HepG2 (cell line): ENCODE results near the gene COL4A2. TPM values are rescaled to one million over a fixed set of nuclear protein-coding genes. Genes with fewer than 3 reads are reported as not detected.

Source experiments
- ATAC-seq: fragments of 200-7000 bp; cut with Tn5 transposase; 3 replicates; pipeline ENCODE4 v1.9.1; 2020; ENCODE audit warnings: mild to moderate bottlenecking, moderate library complexity
- BruUV-seq: library from RNA; stranded (reverse); fragments of 400-500 nt; replicated peaks from 2 replicates; lab custom pipeline; 2021; lab: Mats Ljungman, UMichigan
- CTCF ChIA-PET: fragments of 300-600 bp; formaldehyde crosslinking; extraction: SDS; loops from one replicate; lab custom pipeline; 2021; ENCODE audit warnings: low total read pairs, inconsistent platforms, low intra/inter-chr PET ratio; lab: Yijun Ruan, JAX
- POLR2A ChIA-PET: fragments of 350-600 bp; sonication (Branson Sonifier 250); formaldehyde crosslinking; loops from one replicate; lab custom pipeline; 2020; ENCODE audit warnings: antibody characterized with exemption, inconsistent platforms; lab: Yijun Ruan, JAX
- DNase-seq: peaks from one replicate; pipeline ENCODE4 v3.0.0-alpha.2; 2015; ENCODE audit warnings: low spot score
- FAIRE-seq: peaks from 3 replicates; lab custom pipeline; 2011; peaks lifted over from hg19 to GRCh38; lab: Jason Lieb, UNC
- H2AFZ ChIP-seq: one replicate; pipeline ENCODE4 v1.6.1; 2011; ENCODE audit warnings: low read length, inconsistent platforms
- H3K27ac ChIP-seq: fragments of 300-600 bp; 3 replicates; pipeline ENCODE4 v1.8.0; 2011; ENCODE audit warnings: mixed run types, mild to moderate bottlenecking, mixed read lengths, low read length, inconsistent platforms; ENCODE audit not compliant: insufficient read depth; ENCODE audit errors: extremely low read length
- H3K27me3 ChIP-seq, 2 experiments: fragments of 200-600 bp in 1 of 2; 2 replicates in 1 of 2; 3 replicates in 1 of 2; pipeline versions ENCODE4 v1.6.0 to v1.8.0; 2011; ENCODE audit warnings: low read length in 2 of 2, mild to moderate bottlenecking in 2 of 2, moderate library complexity in 2 of 2, inconsistent platforms in 1 of 2; ENCODE audit not compliant: insufficient read depth in 2 of 2, control insufficient read depth in 1 of 2
- H3K36me3 ChIP-seq, 2 experiments: fragments of 200-600 bp in 1 of 2; replicated peaks in 1 of 2; 2 replicates in 1 of 2; 3 replicates in 1 of 2; pipeline versions ENCODE4 v1.5.1 to v1.8.0; 2011; ENCODE audit warnings: low read length in 2 of 2, inconsistent platforms in 1 of 2; ENCODE audit not compliant: insufficient read depth in 2 of 2, control insufficient read depth in 1 of 2
- H3K4me1 ChIP-seq: 2 replicates; pipeline ENCODE4 v1.5.1; 2012; ENCODE audit warnings: low read length, inconsistent platforms; ENCODE audit not compliant: insufficient read depth
- H3K4me2 ChIP-seq: 2 replicates; pipeline ENCODE4 v1.6.0; 2011; ENCODE audit warnings: low read depth, low read length, inconsistent platforms
- H3K4me3 ChIP-seq, 3 experiments: fragments of 200-600 bp in 1 of 3; sonication (generic), shearing (Covaris generic) in 1 of 3; replicated peaks in 1 of 3; 2 replicates each; pipeline ENCODE4 v1.5.1; 2011 to 2016; ENCODE audit warnings: low read length in 3 of 3, inconsistent platforms in 2 of 3, low read depth in 2 of 3, mild to moderate bottlenecking in 2 of 3, control low read depth in 1 of 3, mixed read lengths in 1 of 3; ENCODE audit not compliant: insufficient read depth in 1 of 3
- H3K79me2 ChIP-seq: one replicate; pipeline ENCODE4 v1.6.1; 2011; ENCODE audit warnings: low read length, inconsistent platforms; ENCODE audit not compliant: insufficient read depth
- H3K9ac ChIP-seq: 2 replicates; pipeline ENCODE4 v1.6.0; 2011; ENCODE audit warnings: mild to moderate bottlenecking, low read depth, low read length, inconsistent platforms; ENCODE audit not compliant: insufficient read depth
- H3K9me3 ChIP-seq: 2 replicates; pipeline ENCODE4 v1.5.1; 2012; ENCODE audit warnings: mild to moderate bottlenecking, low read length
- H4K20me1 ChIP-seq: 2 replicates; pipeline ENCODE4 v1.6.0; 2011; ENCODE audit warnings: inconsistent platforms, mild to moderate bottlenecking, low read length, moderate library complexity; ENCODE audit not compliant: insufficient read depth
- ASH2L ChIP-seq: fragments of 300-600, 200-600 bp; sonication (generic); IDR thresholded peaks from 2 replicates; pipeline ENCODE4 v1.7.0; 2017; ENCODE audit warnings: low read depth, mild to moderate bottlenecking, moderate library complexity, mixed read lengths, low read length; ENCODE audit not compliant: insufficient read length
- CREM ChIP-seq, 2 experiments: sonication (generic) in 1 of 2; formaldehyde crosslinking in 1 of 2; IDR thresholded peaks; 2 replicates each; pipeline versions ENCODE4 v1.4.0 to v1.6.1; 2016 to 2020; ENCODE audit warnings: antibody characterized with exemption in 1 of 2, mild to moderate bottlenecking in 1 of 2, missing genetic modification reagents in 1 of 2
- NR2C2 ChIP-seq: sonication (generic); formaldehyde crosslinking; IDR thresholded peaks from 2 replicates; pipeline ENCODE4 v1.4.0; 2020; ENCODE audit warnings: missing genetic modification reagents, mild to moderate bottlenecking, moderate library complexity, borderline replicate concordance
- NR2F2 ChIP-seq: IDR thresholded peaks from 2 replicates; pipeline ENCODE4 v1.6.1; 2012; ENCODE audit warnings: low read depth, inconsistent platforms, borderline replicate concordance
- SOX13 ChIP-seq, 3 experiments: fragments of 450-650 bp in 1 of 3; sonication (generic) in 1 of 3; formaldehyde crosslinking in 1 of 3; IDR thresholded peaks in 2 of 3; conservative IDR thresholded peaks in 1 of 3; 2 replicates each; pipeline versions ENCODE4 v1.5.0 to v1.6.1; 2016 to 2020; ENCODE audit warnings: antibody characterized with exemption in 1 of 3, mild to moderate bottlenecking in 1 of 3, missing compliant biosample characterization in 1 of 3, missing genetic modification reagents in 1 of 3, moderate library complexity in 1 of 3
- ZFAT ChIP-seq: sonication (generic); formaldehyde crosslinking; conservative IDR thresholded peaks from 2 replicates; pipeline ENCODE4 v1.8.1; 2023; ENCODE audit warnings: missing genetic modification reagents, inconsistent platforms
- ZNF101 ChIP-seq: sonication (generic); formaldehyde crosslinking; IDR thresholded peaks from 2 replicates; pipeline ENCODE4 v1.4.0; 2020; ENCODE audit warnings: mild to moderate bottlenecking, low read depth, missing genetic modification reagents, borderline replicate concordance
- ZNF280B ChIP-seq: sonication (generic); formaldehyde crosslinking; IDR thresholded peaks from 2 replicates; pipeline ENCODE4 v1.5.0; 2020; ENCODE audit warnings: missing genetic modification reagents, mild to moderate bottlenecking, borderline replicate concordance
- ZNF510 ChIP-seq: sonication (generic); formaldehyde crosslinking; IDR thresholded peaks from 2 replicates; pipeline ENCODE4 v1.4.0; 2020; ENCODE audit warnings: low read depth, mild to moderate bottlenecking, missing genetic modification reagents
- ZNF557 ChIP-seq: sonication (generic); formaldehyde crosslinking; IDR thresholded peaks from 2 replicates; pipeline ENCODE4 v1.4.0; 2020; ENCODE audit warnings: missing genetic modification reagents
- WGBS: methylation state at CpG from one replicate; pipeline ENCODE4 v1.1.6; 2017; ENCODE audit warnings: low lambda C conversion rate; 5-methylcytosine and 5-hydroxymethylcytosine counted together
- in situ Hi-C: cut with HindIII; loops from 2 replicates; pipeline ENCODE4 v1.10.0; 2017; ENCODE audit warnings: low pct_unique_long_range_greater_than_20kb; ENCODE audit not compliant: extremely low pct_ligation_motif_present
- intact Hi-C: fragments of 100-400 bp; cut with micrococcal nuclease; formaldehyde crosslinking; loops from one replicate; pipeline ENCODE4 v1.10.0; 2022; ENCODE audit not compliant: unreplicated experiment
- polyA plus RNA-seq, 8 experiments: library from polyadenylated mRNA; depleted of rRNA in 3 of 8; stranded (reverse) in 7 of 8; unstranded in 1 of 8; fragments of >200 nt; fragmentation: Illumina TruSeq in 4 of 8; extraction: Trizol in 4 of 8; gene quantifications; 2 replicates each; pipeline versions ENCODE4 v1.2.1 to v1.2.3, GENCODE V29; 2011 to 2016; ENCODE audit warnings: low read depth in 4 of 8, missing spikeins in 1 of 8, mixed read lengths in 1 of 8; ENCODE audit not compliant: insufficient read depth in 1 of 8
- total RNA-seq, 5 experiments: library from RNA; depleted of rRNA; stranded (reverse); fragments of >200 nt; fragmentation: Illumina TruSeq; extraction: Trizol; gene quantifications; 2 replicates each; pipeline ENCODE4 v1.2.3, GENCODE V29; 2016; ENCODE audit warnings: low read depth in 1 of 5
- TF ChIP-seq, protein P1 (sequence below): sonication (generic); formaldehyde crosslinking; IDR thresholded peaks from 2 replicates; pipeline ENCODE4 v1.5.0; 2020; ENCODE audit warnings: mild to moderate bottlenecking, missing genetic modification reagents, borderline replicate concordance

COL4A2 gene
- total and polyA plus RNA-seq, 2 of the 13 experiments (the other 11 are each of a cell fraction or from before 2014, with no cell fraction given), result 0.22 to 1.9 TPM

DNA sequence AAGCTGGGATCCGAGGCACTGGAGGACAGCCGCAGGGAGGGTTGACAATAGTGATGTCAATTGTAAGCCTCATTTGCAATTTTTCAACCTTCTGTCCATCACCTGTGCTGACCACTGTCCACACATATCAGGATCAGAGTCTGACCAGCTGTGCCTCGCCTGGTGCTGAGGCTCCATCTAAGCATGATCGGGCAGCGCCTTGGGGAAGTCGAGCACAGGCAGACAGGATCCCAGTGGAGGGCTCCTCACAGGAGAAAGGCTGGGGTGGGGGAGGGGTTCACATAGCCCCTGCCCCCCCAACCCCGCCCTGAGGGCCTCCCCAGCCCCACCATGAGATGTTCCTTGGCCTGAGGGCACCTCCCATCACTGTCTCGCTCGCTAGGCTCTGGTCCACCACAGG is 194.1 kb downstream of the COL4A2 start:
- ATAC-seq, result no peak
- H3K9me3 ChIP-seq, result no peaks in the 10 kb centered on the region; the same call in 1 of the 2 replicates
- no peak overlapping the region for H3K9ac ChIP-seq
- POLR2A ChIA-PET, result no interaction called here
- BruUV-seq, result no TSS peak
- no peak overlapping the region for H3K4me2 ChIP-seq
- DNase-seq, result no peak
- no peaks in the 10 kb centered on the region for H4K20me1 ChIP-seq
- H3K27ac ChIP-seq, result no peak overlapping the region
- WGBS, result 73% methylated on average over 8 of the region's 9 CpGs
- no peak for TF ChIP-seq ASH2L
- TF ChIP-seq NR2C2 (CRISPR knock-in tag), result no peak
- no peak for TF ChIP-seq ZNF280B (CRISPR knock-in tag)
- TF ChIP-seq SOX13 (IDR thresholded peaks at IDR 0.05), result no peak
- TF ChIP-seq SOX13 (CRISPR knock-in tag; conservative IDR thresholded peaks at IDR 0.05 in 1 of 2, IDR thresholded peaks at IDR 0.05 in 1 of 2), result no peak
- no peak for TF ChIP-seq ZFAT
- no peak for TF ChIP-seq NR2F2
- TF ChIP-seq ZNF510 (CRISPR knock-in tag), result no peak
- TF ChIP-seq ZNF101 (CRISPR knock-in tag), result no peak
- TF ChIP-seq ZNF557, result no peak
- TF ChIP-seq, protein P1, sequence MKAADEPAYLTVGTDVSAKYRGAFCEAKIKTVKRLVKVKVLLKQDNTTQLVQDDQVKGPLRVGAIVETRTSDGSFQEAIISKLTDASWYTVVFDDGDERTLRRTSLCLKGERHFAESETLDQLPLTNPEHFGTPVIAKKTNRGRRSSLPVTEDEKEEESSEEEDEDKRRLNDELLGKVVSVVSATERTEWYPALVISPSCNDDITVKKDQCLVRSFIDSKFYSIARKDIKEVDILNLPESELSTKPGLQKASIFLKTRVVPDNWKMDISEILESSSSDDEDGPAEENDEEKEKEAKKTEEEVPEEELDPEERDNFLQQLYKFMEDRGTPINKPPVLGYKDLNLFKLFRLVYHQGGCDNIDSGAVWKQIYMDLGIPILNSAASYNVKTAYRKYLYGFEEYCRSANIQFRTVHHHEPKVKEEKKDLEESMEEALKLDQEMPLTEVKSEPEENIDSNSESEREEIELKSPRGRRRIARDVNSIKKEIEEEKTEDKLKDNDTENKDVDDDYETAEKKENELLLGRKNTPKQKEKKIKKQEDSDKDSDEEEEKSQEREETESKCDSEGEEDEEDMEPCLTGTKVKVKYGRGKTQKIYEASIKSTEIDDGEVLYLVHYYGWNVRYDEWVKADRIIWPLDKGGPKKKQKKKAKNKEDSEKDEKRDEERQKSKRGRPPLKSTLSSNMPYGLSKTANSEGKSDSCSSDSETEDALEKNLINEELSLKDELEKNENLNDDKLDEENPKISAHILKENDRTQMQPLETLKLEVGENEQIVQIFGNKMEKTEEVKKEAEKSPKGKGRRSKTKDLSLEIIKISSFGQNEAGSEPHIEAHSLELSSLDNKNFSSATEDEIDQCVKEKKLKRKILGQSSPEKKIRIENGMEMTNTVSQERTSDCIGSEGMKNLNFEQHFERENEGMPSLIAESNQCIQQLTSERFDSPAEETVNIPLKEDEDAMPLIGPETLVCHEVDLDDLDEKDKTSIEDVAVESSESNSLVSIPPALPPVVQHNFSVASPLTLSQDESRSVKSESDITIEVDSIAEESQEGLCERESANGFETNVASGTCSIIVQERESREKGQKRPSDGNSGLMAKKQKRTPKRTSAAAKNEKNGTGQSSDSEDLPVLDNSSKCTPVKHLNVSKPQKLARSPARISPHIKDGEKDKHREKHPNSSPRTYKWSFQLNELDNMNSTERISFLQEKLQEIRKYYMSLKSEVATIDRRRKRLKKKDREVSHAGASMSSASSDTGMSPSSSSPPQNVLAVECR (CRISPR knock-in tag), result no peak
- no peak for TF ChIP-seq CREM (IDR thresholded peaks at IDR 0.05)
- no peak for TF ChIP-seq CREM (CRISPR knock-in tag; IDR thresholded peaks at IDR 0.05)
- no peaks in the 10 kb centered on the region for H3K79me2 ChIP-seq
- no peak overlapping the region for H2AFZ ChIP-seq
- in situ Hi-C loops, result no loop called here
- no peaks in the 10 kb centered on the region for H3K36me3 ChIP-seq
- 0 out of 5 replicates have a peak, but pooled peaks cover 0 to 5% of the 10 kb centered on the region in 2 experiments for H3K27me3 ChIP-seq
- intact Hi-C loops, result no loop called here
- H3K4me1 ChIP-seq, result peaks cover 12% of the 10 kb centered on the region
- CTCF ChIA-PET, result no interaction called here
- H3K4me3 ChIP-seq, result no peak overlapping the region
- FAIRE-seq, result no peak
